ENCODE measurements around the gene CXXC5. TPM values are rescaled to one million over a fixed set of nuclear protein-coding genes. Genes with fewer than 3 reads are reported as not detected.

Gene CXXC5
- total and polyA plus RNA-seq, 2 experiments from 2014 or later = 90.9 to 106 TPM

GRCh38 chr5:139675825-139676224 lies 27.7 kb downstream of the CXXC5 start:
- TF ChIP-seq CTCF (IDR thresholded peaks at IDR 0.05; ENCODE audit: poor library complexity) (no peak), EZH2 (IDR thresholded peaks at IDR 0.05; ENCODE audit: borderline replicate concordance) (no peak), EZH2phosphoT487 (IDR thresholded peaks at IDR 0.05; ENCODE audit: low read depth, severe bottlenecking, unreplicated experiment) (no peak)
- Histone ChIP-seq H3K9me2 (replicated peaks; ENCODE audit: insufficient read depth) (no peaks in the 10 kb centered on the region), H3K79me2 (peaks cover 73% of the 10 kb centered on the region), H3K4me2 (no peak overlapping the region), H3K4me1 (ENCODE audit: insufficient read depth) (peaks cover 7% of the 10 kb centered on the region), H2AFZ (no peak overlapping the region), H3K9me3 (ENCODE audit: low read depth) (no peaks in the 10 kb centered on the region), H3K4me3 (no peak overlapping the region), H3K36me3 (replicated peaks; ENCODE audit: insufficient read depth, low read depth) (no peaks in the 10 kb centered on the region), H3K27ac (no peak overlapping the region), H4K20me1 (ENCODE audit: insufficient read depth, poor library complexity, severe bottlenecking) (peaks cover 92% of the 10 kb centered on the region), H3K27me3 (no peaks in the 10 kb centered on the region)
- WGBS (ENCODE audit: low lambda C conversion rate, missing lambda C conversion rate) = 92% methylated on average over 2 of the region's 4 CpGs
- no peak for DNase-seq (ENCODE audit: low spot score)

- peaks cover 68% of the 10 kb centered on the region for H3K79me2 ChIP-seq
- H3K4me2 ChIP-seq = no peak overlapping the region
- H3K27me3 ChIP-seq = no peaks in the 10 kb centered on the region
- H4K20me1 ChIP-seq (ENCODE audit: insufficient read depth, poor library complexity, severe bottlenecking) = peaks cover 86% of the 10 kb centered on the region
- peaks cover 3% of the 10 kb centered on the region for H3K4me1 ChIP-seq (ENCODE audit: insufficient read depth)
- no peak overlapping the region for H2AFZ ChIP-seq
- H3K27ac ChIP-seq = no peak overlapping the region
- H3K36me3 ChIP-seq (replicated peaks; ENCODE audit: insufficient read depth, low read depth) = no peaks in the 10 kb centered on the region
- no peaks in the 10 kb centered on the region for H3K9me2 ChIP-seq (replicated peaks; ENCODE audit: insufficient read depth)
- 100% methylated on average over 1 of the region's 3 CpGs for WGBS (ENCODE audit: low lambda C conversion rate, missing lambda C conversion rate)
- no peaks in the 10 kb centered on the region for H3K9me3 ChIP-seq (ENCODE audit: low read depth)
- DNase-seq (ENCODE audit: low spot score) = no peak
- no peak overlapping the region for H3K4me3 ChIP-seq
- TF ChIP-seq CTCF (IDR thresholded peaks at IDR 0.05; ENCODE audit: poor library complexity) (no peak), EZH2 (IDR thresholded peaks at IDR 0.05; ENCODE audit: borderline replicate concordance) (no peak), EZH2phosphoT487 (IDR thresholded peaks at IDR 0.05; ENCODE audit: low read depth, severe bottlenecking, unreplicated experiment) (no peak)
These were observed 28.3 kb downstream of the CXXC5 start for GRCh38 chr5:139676406-139676805.

- Histone ChIP-seq H4K20me1 (ENCODE audit: insufficient read depth, poor library complexity, severe bottlenecking) (peaks cover 79% of the 10 kb centered on the region), H2AFZ (no peak overlapping the region), H3K79me2 (peaks cover 65% of the 10 kb centered on the region), H3K27ac (no peak overlapping the region), H3K27me3 (no peaks in the 10 kb centered on the region), H3K9me2 (replicated peaks; ENCODE audit: insufficient read depth) (no peaks in the 10 kb centered on the region), H3K4me2 (no peak overlapping the region), H3K4me3 (no peak overlapping the region), H3K36me3 (replicated peaks; ENCODE audit: insufficient read depth, low read depth) (no peaks in the 10 kb centered on the region), H3K4me1 (ENCODE audit: insufficient read depth) (no peaks in the 10 kb centered on the region), H3K9me3 (ENCODE audit: low read depth) (no peaks in the 10 kb centered on the region)
- 90% methylated on average over 20 of the region's 29 CpGs for WGBS (ENCODE audit: low lambda C conversion rate, missing lambda C conversion rate)
- DNase-seq (ENCODE audit: low spot score) = no peak
- TF ChIP-seq CTCF (IDR thresholded peaks at IDR 0.05; ENCODE audit: poor library complexity) (no peak), EZH2phosphoT487 (IDR thresholded peaks at IDR 0.05; ENCODE audit: low read depth, severe bottlenecking, unreplicated experiment) (no peak), EZH2 (IDR thresholded peaks at IDR 0.05; ENCODE audit: borderline replicate concordance) (no peak)
These were observed 29.0 kb downstream of the CXXC5 start for GRCh38 chr5:139676951-139677735.
